Fibroblast of mammary gland (primary cell): ENCODE data around the gene PRG3.

Source experiments
- DNase-seq: peaks from one replicate; pipeline ENCODE4 v3.0.0-alpha.2; 2010; ENCODE audit warnings: low read depth
- H3K4me3 ChIP-seq: 2 replicates; pipeline ENCODE4 v1.5.1; 2011; ENCODE audit warnings: low read depth, mild to moderate bottlenecking, low read length, moderate library complexity; ENCODE audit not compliant: control insufficient read depth
- TF ChIP-seq, protein P1 (sequence below): conservative IDR thresholded peaks from 2 replicates; pipeline ENCODE4 v1.5.1; 2011; ENCODE audit warnings: low read depth, low read length, inconsistent platforms; ENCODE audit not compliant: control insufficient read depth, insufficient read depth

Gene PRG3

DNA sequence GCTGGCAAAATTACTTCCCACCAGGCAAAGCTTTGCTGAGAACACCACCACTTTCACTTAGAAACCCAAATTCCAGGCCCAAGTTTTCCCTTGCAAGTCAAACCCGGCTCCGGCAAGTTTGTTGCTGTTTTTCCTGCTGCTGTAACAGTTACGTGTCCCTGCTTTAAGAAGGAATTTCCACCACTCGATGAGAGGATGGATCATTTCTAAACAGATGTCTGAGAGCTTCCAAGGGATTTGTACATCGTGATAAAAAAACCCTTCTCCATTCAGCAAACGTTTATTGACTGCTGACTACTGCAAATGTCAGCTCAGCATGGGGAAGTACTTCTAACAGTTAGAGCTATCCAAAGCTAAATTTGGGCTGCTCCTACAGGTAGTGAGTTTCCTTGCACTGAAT is 23.1 kb downstream of the PRG3 start:
- DNase-seq, result peak; percentile 26
- H3K4me3 ChIP-seq, result no peak overlapping the region
- TF ChIP-seq, protein P1, sequence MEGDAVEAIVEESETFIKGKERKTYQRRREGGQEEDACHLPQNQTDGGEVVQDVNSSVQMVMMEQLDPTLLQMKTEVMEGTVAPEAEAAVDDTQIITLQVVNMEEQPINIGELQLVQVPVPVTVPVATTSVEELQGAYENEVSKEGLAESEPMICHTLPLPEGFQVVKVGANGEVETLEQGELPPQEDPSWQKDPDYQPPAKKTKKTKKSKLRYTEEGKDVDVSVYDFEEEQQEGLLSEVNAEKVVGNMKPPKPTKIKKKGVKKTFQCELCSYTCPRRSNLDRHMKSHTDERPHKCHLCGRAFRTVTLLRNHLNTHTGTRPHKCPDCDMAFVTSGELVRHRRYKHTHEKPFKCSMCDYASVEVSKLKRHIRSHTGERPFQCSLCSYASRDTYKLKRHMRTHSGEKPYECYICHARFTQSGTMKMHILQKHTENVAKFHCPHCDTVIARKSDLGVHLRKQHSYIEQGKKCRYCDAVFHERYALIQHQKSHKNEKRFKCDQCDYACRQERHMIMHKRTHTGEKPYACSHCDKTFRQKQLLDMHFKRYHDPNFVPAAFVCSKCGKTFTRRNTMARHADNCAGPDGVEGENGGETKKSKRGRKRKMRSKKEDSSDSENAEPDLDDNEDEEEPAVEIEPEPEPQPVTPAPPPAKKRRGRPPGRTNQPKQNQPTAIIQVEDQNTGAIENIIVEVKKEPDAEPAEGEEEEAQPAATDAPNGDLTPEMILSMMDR, result no peak

DNA sequence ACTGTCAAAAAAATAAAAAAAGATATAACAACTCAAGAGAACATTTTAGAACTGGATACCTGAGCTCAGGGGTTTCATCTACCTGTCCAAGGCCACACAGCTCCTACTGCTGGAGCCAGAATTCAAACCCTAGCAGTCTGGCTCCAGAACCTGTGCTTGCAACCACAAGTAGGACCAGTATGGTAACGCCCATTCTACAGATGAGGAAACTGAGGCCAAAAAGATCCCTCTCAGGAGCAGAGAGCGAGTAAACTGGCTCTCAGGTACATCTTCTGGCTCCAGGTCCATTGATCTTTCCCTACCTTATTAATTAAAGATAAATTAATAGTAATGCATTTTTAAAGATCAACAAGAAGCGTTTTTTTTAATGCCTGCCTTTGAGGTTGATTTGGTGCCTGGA is 23.6 kb downstream of the PRG3 start:
- no peak for DNase-seq
- no peak overlapping the region for H3K4me3 ChIP-seq
- TF ChIP-seq, protein P1, result no peak

DNA sequence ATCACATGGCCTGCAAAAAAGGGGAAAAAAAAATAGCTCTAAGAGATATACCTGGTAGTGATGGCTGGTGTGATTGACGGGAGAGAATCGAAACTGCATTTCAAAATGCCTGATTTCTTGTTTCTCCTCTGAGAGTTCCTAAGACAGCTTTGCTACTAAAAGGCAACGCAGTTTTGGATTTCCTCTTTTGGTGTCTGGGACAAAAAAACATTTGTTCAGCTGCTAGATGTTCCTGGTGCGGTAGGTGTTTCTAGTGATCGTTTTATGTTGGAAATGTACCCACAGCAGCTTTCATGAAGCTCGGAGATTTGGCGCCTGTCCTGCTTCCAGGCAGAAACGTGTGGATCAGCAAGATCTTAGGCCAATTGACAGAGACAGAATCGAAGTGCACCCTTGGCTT is 24.7 kb downstream of the PRG3 start:
- no peak overlapping the region for H3K4me3 ChIP-seq
- TF ChIP-seq, protein P1, result no peak
- DNase-seq, result no peak

DNA sequence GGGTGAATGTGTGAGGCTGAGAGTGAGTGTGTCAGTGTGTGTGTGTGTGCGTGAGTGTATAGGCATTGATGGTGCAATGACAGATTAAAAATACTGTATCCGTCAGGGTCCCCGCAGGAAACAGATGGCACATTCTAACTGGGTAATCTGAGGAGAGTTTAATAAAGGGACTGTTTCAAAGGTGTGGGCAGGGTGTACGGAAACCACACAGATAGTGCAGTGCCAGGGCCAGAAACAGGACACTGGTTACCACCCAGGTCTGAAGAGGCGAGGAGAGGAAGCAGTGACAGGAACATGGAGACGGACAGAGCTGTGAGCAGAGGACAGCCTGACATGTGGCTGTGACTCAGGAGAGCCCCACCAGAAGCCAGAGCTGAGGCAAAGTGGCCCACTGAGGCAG is 26.3 kb downstream of the PRG3 start:
- TF ChIP-seq, protein P1, result no peak
- DNase-seq, result no peak

DNA sequence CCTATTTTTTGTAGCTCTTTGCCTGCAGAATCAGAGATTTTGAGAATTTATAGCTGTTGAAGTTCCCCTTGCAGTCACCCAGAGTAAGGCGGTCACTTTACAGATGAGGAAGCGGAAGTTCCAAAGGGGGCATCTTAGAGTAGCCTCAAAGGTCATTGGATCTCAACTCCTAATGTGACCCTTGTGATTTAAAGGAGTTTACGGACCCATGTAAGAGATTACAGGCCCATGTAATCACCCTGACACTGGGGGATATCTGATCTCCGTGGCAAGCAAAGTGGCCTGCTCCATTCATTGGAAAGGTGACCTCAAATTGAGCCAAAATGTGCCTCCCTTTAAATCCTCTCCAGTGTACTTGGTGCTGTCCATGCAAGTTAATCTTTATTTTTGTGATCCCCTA is 27.1 kb downstream of the PRG3 start:
- no peak overlapping the region for H3K4me3 ChIP-seq
- no peak for DNase-seq
- TF ChIP-seq, protein P1, result no peak

More for the DNA sequence above, 26.3 kb downstream of the PRG3 start:
- no peak overlapping the region for H3K4me3 ChIP-seq

DNA sequence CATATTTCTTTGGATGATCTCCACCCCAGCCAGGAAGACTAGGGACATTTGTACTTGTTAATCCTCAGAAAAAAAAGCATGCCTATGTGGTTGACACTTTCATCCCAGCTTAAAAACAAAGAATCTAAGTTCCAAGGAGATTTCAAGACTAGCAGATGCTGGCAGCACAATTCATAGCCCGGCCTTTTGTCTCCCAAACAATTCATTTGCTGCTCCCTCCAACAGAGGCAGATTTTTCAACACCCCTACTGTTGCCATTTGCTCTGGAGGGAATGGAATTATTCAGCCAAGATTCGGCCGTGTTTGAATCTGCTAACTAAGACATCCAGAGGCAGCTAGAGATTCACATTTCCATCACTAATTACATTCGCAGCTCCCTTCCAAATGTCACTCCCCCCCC is 27.5 kb downstream of the PRG3 start:
- TF ChIP-seq, protein P1, result no peak
- H3K4me3 ChIP-seq, result no peak overlapping the region
- no peak for DNase-seq

DNA sequence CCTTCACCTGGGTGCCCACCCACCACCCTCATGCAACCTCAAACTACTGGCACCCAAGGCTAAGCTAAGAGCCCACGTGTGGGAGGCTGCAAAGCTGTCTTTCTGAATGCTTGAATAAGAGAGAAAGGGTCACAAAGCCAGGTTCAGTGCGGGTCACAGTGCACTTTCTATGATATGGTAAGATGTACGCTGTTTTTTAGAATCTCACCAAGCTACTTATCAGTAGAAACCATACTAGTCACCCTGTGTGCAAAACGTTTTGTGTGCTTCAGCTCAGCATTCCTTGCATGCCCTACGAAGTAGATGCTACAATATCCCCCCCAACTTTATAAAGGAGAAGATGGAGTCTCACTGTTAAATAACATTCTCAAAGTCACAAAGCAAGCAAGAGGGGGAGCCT is 27.9 kb downstream of the PRG3 start:
- DNase-seq, result no peak
- TF ChIP-seq, protein P1, result no peak
- no peak overlapping the region for H3K4me3 ChIP-seq
